HCT116 (cell line): ENCODE results near the gene FANCG. TPM values are rescaled to one million over a fixed set of nuclear protein-coding genes. Genes with fewer than 3 reads are reported as not detected.

ENCODE experiments used
- ATAC-seq: fragments of 200-7000 bp; cut with Tn5 transposase; 2 replicates; pipeline ENCODE4 v1.9.1; 2020; ENCODE audit warnings: mild to moderate bottlenecking, moderate library complexity
- BruUV-seq: library from RNA; stranded (reverse); fragments of 400-500 nt; replicated peaks from 2 replicates; lab custom pipeline; 2021; lab: Mats Ljungman, UMichigan
- CTCF ChIA-PET: fragments of 300-600 bp; sonication (Branson Sonifier 250); formaldehyde crosslinking; loops from one replicate; lab custom pipeline; 2021; ENCODE audit warnings: antibody characterized with exemption; lab: Charles Lee
- POLR2A ChIA-PET: fragments of 300-600, 350-600 bp; sonication (Branson Sonifier 250); formaldehyde crosslinking; loops from one replicate; lab custom pipeline; 2021; ENCODE audit warnings: antibody characterized with exemption; lab: Charles Lee
- RAD21 ChIA-PET, 2 experiments: fragments of 300-600 bp; sonication (Branson Sonifier 250); formaldehyde crosslinking; loops; one replicate each; lab custom pipeline; 2023; ENCODE audit warnings: low total read pairs in 2 of 2; ENCODE audit not compliant: uncharacterized antibody in 2 of 2, unreplicated experiment in 2 of 2, low non-redundant PET in 1 of 2; lab: Charles Lee
- DNase-seq: peaks from one replicate; pipeline ENCODE4 v3.0.0-alpha.2; 2010; ENCODE audit warnings: low read depth, low spot score
- H2AFZ ChIP-seq: fragments of 200-600 bp; shearing (Covaris generic), sonication (generic); 2 replicates; pipeline ENCODE4 v1.6.1; 2017; ENCODE audit warnings: low read depth, mixed run types, mixed read lengths, antibody characterized with exemption, low read length; ENCODE audit not compliant: poor library complexity, severe bottlenecking
- H3K27ac ChIP-seq: 2 replicates; pipeline ENCODE4 v1.5.1; 2012; ENCODE audit warnings: low read depth, low read length
- H3K27me3 ChIP-seq: fragments of 200-600 bp; sonication (generic); 2 replicates; pipeline ENCODE4 v1.6.1; 2016; ENCODE audit warnings: mixed run types, low read length, mixed read lengths; ENCODE audit not compliant: insufficient read depth
- H3K36me3 ChIP-seq, 2 experiments: fragments of 200-500 bp in 1 of 2; fragments of 200-600 bp in 1 of 2; sonication (Bioruptor generic) in 1 of 2; sonication (generic) in 1 of 2; 2 replicates each; pipeline versions ENCODE4 v1.5.1 to v1.6.1; 2014 to 2016; ENCODE audit warnings: low read length in 2 of 2, inconsistent platforms in 1 of 2, mixed read lengths in 1 of 2, mixed run types in 1 of 2; ENCODE audit not compliant: insufficient read depth in 2 of 2, control insufficient read depth in 1 of 2
- H3K4me1 ChIP-seq, 2 experiments: fragments of 200-600 bp in 1 of 2; sonication (generic) in 1 of 2; 2 replicates each; pipeline versions ENCODE4 v1.5.1 to v1.6.1; 2012 to 2017; ENCODE audit warnings: low read length in 2 of 2, inconsistent platforms in 1 of 2, mild to moderate bottlenecking in 1 of 2, mixed read lengths in 1 of 2, mixed run types in 1 of 2, moderate library complexity in 1 of 2; ENCODE audit not compliant: insufficient read depth in 2 of 2, control insufficient read depth in 1 of 2
- H3K4me2 ChIP-seq: fragments of 200-600 bp; sonication (generic); 2 replicates; pipeline ENCODE4 v1.6.1; 2017; ENCODE audit warnings: mixed run types, low read length, mixed read lengths
- H3K4me3 ChIP-seq, 2 experiments: fragments of 200-600 bp in 1 of 2; sonication (generic) in 1 of 2; replicated peaks in 1 of 2; 2 replicates each; pipeline ENCODE4 v1.5.1; 2011 to 2016; ENCODE audit warnings: low read length in 2 of 2, control low read depth in 1 of 2, low read depth in 1 of 2, mild to moderate bottlenecking in 1 of 2, mixed read lengths in 1 of 2, mixed run types in 1 of 2
- H3K79me2 ChIP-seq: fragments of 200-600 bp; sonication (generic); 2 replicates; pipeline ENCODE4 v1.6.1; 2017; ENCODE audit warnings: mild to moderate bottlenecking, mixed run types, low read length, moderate library complexity, mixed read lengths; ENCODE audit not compliant: insufficient read depth
- H3K9ac ChIP-seq: fragments of 200-600 bp; sonication (generic); 2 replicates; pipeline ENCODE4 v1.6.1; 2016; ENCODE audit warnings: low read length, mixed read lengths
- H3K9me2 ChIP-seq: fragments of 200-600 bp; sonication (generic), shearing (Covaris generic); 2 replicates; pipeline ENCODE4 v1.6.1; 2017; ENCODE audit warnings: mixed run types, mild to moderate bottlenecking, moderate library complexity; ENCODE audit not compliant: insufficient read depth
- H3K9me3 ChIP-seq, 2 experiments: fragments of 200-500 bp in 1 of 2; fragments of 200-600 bp in 1 of 2; sonication (Bioruptor generic) in 1 of 2; sonication (generic) in 1 of 2; 2 replicates each; pipeline ENCODE4 v1.6.1; 2014 to 2017; ENCODE audit warnings: low read length in 2 of 2, mixed read lengths in 2 of 2, inconsistent platforms in 1 of 2, low read depth in 1 of 2, mild to moderate bottlenecking in 1 of 2, mixed run types in 1 of 2, moderate library complexity in 1 of 2; ENCODE audit not compliant: control insufficient read depth in 1 of 2, insufficient read depth in 1 of 2
- H4K20me1 ChIP-seq: fragments of 200-600 bp; sonication (generic), shearing (Covaris generic); 2 replicates; pipeline ENCODE4 v1.6.1; 2017; ENCODE audit warnings: mixed run types, mild to moderate bottlenecking, moderate library complexity; ENCODE audit not compliant: insufficient read depth
- CBX3 ChIP-seq: IDR thresholded peaks from 2 replicates; pipeline ENCODE4 v1.6.1; 2012; ENCODE audit warnings: low read depth
- CTCF ChIP-seq, 3 experiments: fragments of 200-600 bp in 1 of 3; sonication (generic) in 1 of 3; IDR thresholded peaks in 2 of 3; conservative IDR thresholded peaks in 1 of 3; 2 replicates each; pipeline ENCODE4 v1.5.1; 2012 to 2017; ENCODE audit warnings: low read depth in 2 of 3, low read length in 2 of 3, antibody characterized with exemption in 1 of 3, borderline replicate concordance in 1 of 3, control low read depth in 1 of 3, mild to moderate bottlenecking in 1 of 3, mixed read lengths in 1 of 3, mixed run types in 1 of 3, moderate library complexity in 1 of 3; ENCODE audit not compliant: insufficient read depth in 1 of 3
- EGR1 ChIP-seq: IDR thresholded peaks from 2 replicates; pipeline ENCODE4 v1.6.1; 2012; ENCODE audit warnings: low read depth
- ELF1 ChIP-seq: IDR thresholded peaks from 2 replicates; pipeline ENCODE4 v1.6.1; 2012; ENCODE audit warnings: low read depth, borderline replicate concordance
- EZH2 ChIP-seq: fragments of 200-600 bp; sonication (generic); IDR thresholded peaks from 2 replicates; pipeline ENCODE4 v1.6.1; 2017; ENCODE audit warnings: antibody characterized with exemption, mixed run types
- EZH2phosphoT487 ChIP-seq: fragments of 200-600 bp; IDR thresholded peaks from 2 replicates; pipeline ENCODE4 v1.6.1; 2018; ENCODE audit warnings: antibody characterized with exemption, borderline replicate concordance
- FOSL1 ChIP-seq: IDR thresholded peaks from 2 replicates; pipeline ENCODE4 v1.6.1; 2012; ENCODE audit warnings: low read depth
- JUND ChIP-seq: IDR thresholded peaks from 2 replicates; pipeline ENCODE4 v1.6.1; 2012
- POLR2A ChIP-seq: IDR thresholded peaks from 2 replicates; pipeline ENCODE4 v1.7.0; 2011; ENCODE audit warnings: borderline replicate concordance; ENCODE audit not compliant: insufficient read depth, insufficient read length; ENCODE audit errors: extremely low read depth
- POLR2AphosphoS5 ChIP-seq: IDR thresholded peaks from 2 replicates; pipeline ENCODE4 v1.6.1; 2011; ENCODE audit warnings: mild to moderate bottlenecking, low read depth, low read length, moderate library complexity
- RAD21 ChIP-seq: IDR thresholded peaks from 2 replicates; pipeline ENCODE4 v1.6.1; 2012; ENCODE audit warnings: low read depth, mild to moderate bottlenecking
- REST ChIP-seq: IDR thresholded peaks from 2 replicates; pipeline ENCODE4 v1.6.1; 2012; ENCODE audit warnings: low read depth
- SP1 ChIP-seq: IDR thresholded peaks from 2 replicates; pipeline ENCODE4 v1.6.1; 2012; ENCODE audit warnings: low read depth
- SRF ChIP-seq: IDR thresholded peaks from 2 replicates; pipeline ENCODE4 v1.6.1; 2012; ENCODE audit warnings: low read depth
- TCF7L2 ChIP-seq: IDR thresholded peaks from 2 replicates; pipeline ENCODE4 v1.7.0; 2011; ENCODE audit warnings: borderline replicate concordance, inconsistent platforms; ENCODE audit not compliant: insufficient read depth, insufficient read length; ENCODE audit errors: extremely low read depth
- YY1 ChIP-seq: IDR thresholded peaks from 2 replicates; pipeline ENCODE4 v1.6.1; 2011; ENCODE audit warnings: low read length, low read depth, moderate library complexity, mild to moderate bottlenecking; ENCODE audit not compliant: insufficient replicate concordance; ENCODE audit errors: extremely low read depth
- ZBTB33 ChIP-seq: IDR thresholded peaks from 2 replicates; pipeline ENCODE4 v1.6.1; 2011; ENCODE audit warnings: mild to moderate bottlenecking, low read length, moderate library complexity; ENCODE audit not compliant: insufficient replicate concordance; ENCODE audit errors: extremely low read depth
- ZFX ChIP-seq: fragments of 450-650 bp; IDR thresholded peaks from 2 replicates; pipeline ENCODE4 v1.6.1; 2017
- intact Hi-C: fragments of 100-400 bp; cut with micrococcal nuclease; formaldehyde crosslinking; loops from 2 replicates; pipeline ENCODE4 v1.10.0; 2022
- total RNA-seq: library from RNA; stranded (reverse); gene quantifications from one replicate; pipeline ENCODE4 v1.2.1, GENCODE V29; 2021; ENCODE audit not compliant: unreplicated experiment
- TF ChIP-seq, protein P1 (sequence below): IDR thresholded peaks from 2 replicates; pipeline ENCODE4 v1.6.1; 2012
- TF ChIP-seq, protein P2 (sequence below): IDR thresholded peaks from 2 replicates; pipeline ENCODE4 v1.6.1; 2012

FANCG gene
- total RNA-seq, 1 experiment from 2014 or later = 82.3 TPM

GRCh38 chr9:35027860-35028259 is 51.9 kb downstream of the FANCG start:
- no peak for DNase-seq
- CTCF ChIA-PET = no interaction called here
- no peaks in the 10 kb centered on the region for H3K9me2 ChIP-seq
- no peaks in the 10 kb centered on the region for H3K36me3 ChIP-seq
- BruUV-seq = no TSS peak
- H3K79me2 ChIP-seq = no peaks in the 10 kb centered on the region
- POLR2A ChIA-PET = no interaction called here
- no peak overlapping the region for H2AFZ ChIP-seq
- no peak overlapping the region for H3K9ac ChIP-seq
- ATAC-seq = no peak
- no peak overlapping the region for H3K4me3 ChIP-seq
- H3K4me2 ChIP-seq = no peak overlapping the region
- H3K9me3 ChIP-seq = no peaks in the 10 kb centered on the region
- H4K20me1 ChIP-seq = no peaks in the 10 kb centered on the region
- TF ChIP-seq EZH2phosphoT487 = no peak
- TF ChIP-seq ZFX = no peak
- TF ChIP-seq RAD21 = no peak
- TF ChIP-seq POLR2AphosphoS5 = no peak
- TF ChIP-seq TCF7L2 = no peak
- no peak for TF ChIP-seq POLR2A
- TF ChIP-seq SP1 = no peak
- no peak for TF ChIP-seq ZBTB33
- no peak for TF ChIP-seq CBX3
- no peak for TF ChIP-seq FOSL1
- TF ChIP-seq REST = no peak
- no peak for TF ChIP-seq YY1
- no peak for TF ChIP-seq SRF
- TF ChIP-seq ELF1 = no peak
- no peak for TF ChIP-seq EGR1
- TF ChIP-seq, protein P1, sequence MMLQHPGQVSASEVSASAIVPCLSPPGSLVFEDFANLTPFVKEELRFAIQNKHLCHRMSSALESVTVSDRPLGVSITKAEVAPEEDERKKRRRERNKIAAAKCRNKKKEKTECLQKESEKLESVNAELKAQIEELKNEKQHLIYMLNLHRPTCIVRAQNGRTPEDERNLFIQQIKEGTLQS = no peak
- no peak for TF ChIP-seq JUND
- TF ChIP-seq, protein P2, sequence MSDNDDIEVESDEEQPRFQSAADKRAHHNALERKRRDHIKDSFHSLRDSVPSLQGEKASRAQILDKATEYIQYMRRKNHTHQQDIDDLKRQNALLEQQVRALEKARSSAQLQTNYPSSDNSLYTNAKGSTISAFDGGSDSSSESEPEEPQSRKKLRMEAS = no peak
- TF ChIP-seq EZH2 = no peak
- TF ChIP-seq CTCF (IDR thresholded peaks at IDR 0.05 in 2 of 3, conservative IDR thresholded peaks at IDR 0.05 in 1 of 3; ENCODE audit: borderline replicate concordance in 1 of 3, insufficient read depth in 1 of 3, low read depth in 2 of 3, low read length in 2 of 3) = no peak
- TF ChIP-seq, all 23 proteins: peak for 0
- H3K27ac ChIP-seq = no peak overlapping the region
- RAD21 ChIA-PET = no interaction called here
- peaks cover 4 to 23% of the 10 kb centered on the region in 2 experiments; a peak in 2 of 4 replicates for H3K4me1 ChIP-seq
- intact Hi-C loops = no loop called here
- no peaks in the 10 kb centered on the region for H3K27me3 ChIP-seq
